Ishikawa (cell line): Measurements from ENCODE around the gene ZNF771.

ENCODE experiments used
- EP300 ChIP-seq: IDR thresholded peaks from 2 replicates; pipeline ENCODE4 v1.6.1; 2012; ENCODE audit warnings: borderline replicate concordance
- MAX ChIP-seq: IDR thresholded peaks from 2 replicates; pipeline ENCODE4 v1.6.1; 2012
- YY1 ChIP-seq: IDR thresholded peaks from 2 replicates; pipeline ENCODE4 v1.6.1; 2012; ENCODE audit warnings: low read depth

- TF ChIP-seq YY1 (no peak), MAX (no peak), EP300 (no peak)
These were observed 38.1 kb upstream of the ZNF771 start for GRCh38 chr16:30369091-30369937.
